OCI-LY1 (cell line): ENCODE measurements around the gene DSEL.

Source experiments
- EZH2 ChIP-seq: fragments of 200-600 bp; sonication (generic), shearing (Covaris generic); IDR thresholded peaks from 2 replicates; pipeline ENCODE4 v1.8.0; 2017; ENCODE audit warnings: borderline replicate concordance, mixed run types, mild to moderate bottlenecking, antibody characterized with exemption, low read length, moderate library complexity, mixed read lengths
- TF ChIP-seq, protein P1 (sequence below): fragments of 200-600 bp; sonication (generic), shearing (Covaris generic); IDR thresholded peaks from 2 replicates; pipeline ENCODE4 v1.5.1; 2017; ENCODE audit warnings: mild to moderate bottlenecking, antibody characterized with exemption, low read length, moderate library complexity, mixed read lengths

DNA sequence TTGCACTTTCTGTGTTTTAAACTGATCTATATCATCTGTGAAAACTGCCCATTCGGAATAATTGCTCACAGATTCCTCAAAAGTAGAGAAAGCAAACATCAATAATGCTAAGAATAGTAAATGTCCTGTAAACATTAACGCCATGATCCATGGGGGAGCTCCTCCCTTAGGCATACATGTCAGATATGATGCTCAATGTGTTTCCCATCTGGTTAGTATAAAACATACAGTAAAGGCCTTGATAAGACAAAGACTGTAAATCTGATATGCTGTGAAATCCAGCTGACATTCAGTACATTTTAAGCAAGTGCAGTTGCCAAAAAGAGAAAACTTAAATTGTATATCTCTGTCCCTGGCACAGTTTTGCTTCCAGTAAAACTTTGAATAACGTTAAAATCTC is 2.1 kb downstream of the DSEL start:
- TF ChIP-seq EZH2: no peak
- TF ChIP-seq, protein P1, sequence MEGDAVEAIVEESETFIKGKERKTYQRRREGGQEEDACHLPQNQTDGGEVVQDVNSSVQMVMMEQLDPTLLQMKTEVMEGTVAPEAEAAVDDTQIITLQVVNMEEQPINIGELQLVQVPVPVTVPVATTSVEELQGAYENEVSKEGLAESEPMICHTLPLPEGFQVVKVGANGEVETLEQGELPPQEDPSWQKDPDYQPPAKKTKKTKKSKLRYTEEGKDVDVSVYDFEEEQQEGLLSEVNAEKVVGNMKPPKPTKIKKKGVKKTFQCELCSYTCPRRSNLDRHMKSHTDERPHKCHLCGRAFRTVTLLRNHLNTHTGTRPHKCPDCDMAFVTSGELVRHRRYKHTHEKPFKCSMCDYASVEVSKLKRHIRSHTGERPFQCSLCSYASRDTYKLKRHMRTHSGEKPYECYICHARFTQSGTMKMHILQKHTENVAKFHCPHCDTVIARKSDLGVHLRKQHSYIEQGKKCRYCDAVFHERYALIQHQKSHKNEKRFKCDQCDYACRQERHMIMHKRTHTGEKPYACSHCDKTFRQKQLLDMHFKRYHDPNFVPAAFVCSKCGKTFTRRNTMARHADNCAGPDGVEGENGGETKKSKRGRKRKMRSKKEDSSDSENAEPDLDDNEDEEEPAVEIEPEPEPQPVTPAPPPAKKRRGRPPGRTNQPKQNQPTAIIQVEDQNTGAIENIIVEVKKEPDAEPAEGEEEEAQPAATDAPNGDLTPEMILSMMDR: no peak
